ENCODE results near the gene ACAD9. TPM values are rescaled to one million over a fixed set of nuclear protein-coding genes. Genes with fewer than 3 reads are reported as not detected.
A peak's percentile ranks its signal among the peaks of the same experiment; 100 is the strongest.

The ACAD9 gene
- total and polyA plus RNA-seq, 2 of the 13 experiments (the other 11 are each of a cell fraction or from before 2014, with no cell fraction given) = 15.3 to 38.2 TPM

- TF ChIP-seq ZNF142 (CRISPR knock-in tag; IDR thresholded peaks at IDR 0.05) (0 out of 2 replicates have a peak, but pooled peaks have one; percentile 44), CHD4 (IDR thresholded peaks at IDR 0.05; ENCODE audit: borderline replicate concordance, low read length) (0 out of 2 replicates have a peak, but pooled peaks have one; percentile 29), HOXA5 (CRISPR knock-in tag; IDR thresholded peaks at IDR 0.05) (0 out of 2 replicates have a peak, but pooled peaks have one; percentile 21), THAP9 (CRISPR knock-in tag; IDR thresholded peaks at IDR 0.05; ENCODE audit: borderline replicate concordance) (peak; percentile 49; the same call in 1 of the 2 replicates), RFX3 (CRISPR knock-in tag; IDR thresholded peaks at IDR 0.05) (peak; percentile 70), NKX3-1 (CRISPR knock-in tag; IDR thresholded peaks at IDR 0.05) (no peak), ATF2 (CRISPR knock-in tag; IDR thresholded peaks at IDR 0.05) (0 out of 2 replicates have a peak, but pooled peaks have one; percentile 34), ZNF850 (CRISPR knock-in tag; conservative IDR thresholded peaks at IDR 0.05) (no peak), MAZ (IDR thresholded peaks at IDR 0.05; ENCODE audit: borderline replicate concordance, low read depth, low read length) (peak; percentile 41; the same call in 1 of the 2 replicates), MAZ (CRISPR knock-in tag; IDR thresholded peaks at IDR 0.05; ENCODE audit: low read depth) (peak; percentile 49; the same call in 1 of the 2 replicates), ZNF747 (CRISPR knock-in tag; IDR thresholded peaks at IDR 0.05; ENCODE audit: borderline replicate concordance) (peak; percentile 65; the same call in 1 of the 2 replicates), E2F5 (CRISPR knock-in tag; conservative IDR thresholded peaks at IDR 0.05) (0 out of 2 replicates have a peak, but pooled peaks have one; percentile 12), ZSCAN31 (CRISPR knock-in tag; IDR thresholded peaks at IDR 0.05; ENCODE audit: low read depth) (0 out of 2 replicates have a peak, but pooled peaks have one; percentile 47)
Observed at GRCh38 chr3:128845778-128846485, 33.5 kb upstream of the ACAD9 start (continued).

Measured in HepG2 (cell line).